Right lobe of liver (tissue), 6 donors: ENCODE data around the gene GPATCH2. TPM values are rescaled to one million over a fixed set of nuclear protein-coding genes. Genes with fewer than 3 reads are reported as not detected.
"Not testable (repeated sequence)": the region's sequence is repeated elsewhere in the genome, so short reads cannot be mapped to it uniquely, and the experiment has no call there.

Experiments
- ATAC-seq, 4 donors: fragments of 200-7000 bp; cut with Tn5 transposase; one replicate each; pipeline ENCODE4 v1.9.1; 2020; ENCODE audit warnings: mild to moderate bottlenecking in 4 of 4, moderate library complexity in 4 of 4
- DNase-seq, 3 donors: peaks; one replicate each; pipeline ENCODE4 v3.0.0-alpha.2; 2020
- H3K27ac ChIP-seq, 3 donors: fragments of 200-600 bp; one replicate each; pipeline ENCODE4 v1.8.0; 2022
- H3K27me3 ChIP-seq, 2 donors: fragments of 200-600 bp; one replicate each; pipeline ENCODE4 v1.8.0; 2022
- H3K36me3 ChIP-seq, 4 donors: fragments of 200-600 bp; sonication (generic) in 1 of 4; one replicate each; pipeline versions ENCODE4 v1.5.1 to v1.8.0; 2017 to 2022; ENCODE audit warnings: control low read depth in 1 of 4
- H3K4me1 ChIP-seq, 4 donors: fragments of 200-600 bp; sonication (generic) in 1 of 4; one replicate each; pipeline versions ENCODE4 v1.5.1 to v1.8.0; 2017 to 2022; ENCODE audit warnings: control low read depth in 1 of 4
- H3K4me3 ChIP-seq, 3 donors: fragments of 200-600 bp; one replicate each; pipeline ENCODE4 v1.8.0; 2022
- H3K9me3 ChIP-seq, 4 donors: fragments of 200-600 bp; sonication (generic) in 1 of 4; one replicate each; pipeline versions ENCODE4 v1.5.1 to v1.8.0; 2017 to 2022; ENCODE audit warnings: control low read depth in 1 of 4
- POLR2A ChIP-seq: fragments of 450-650 bp; IDR thresholded peaks from one replicate; pipeline ENCODE4 v1.6.1; 2017; ENCODE audit warnings: antibody characterized with exemption, mild to moderate bottlenecking
- WGBS: methylation state at CpG from one replicate; pipeline ENCODE4 v1.1.6; 2018; ENCODE audit warnings: low coverage, low lambda C conversion rate; ENCODE audit not compliant: insufficient coverage; ENCODE audit errors: missing lambda C conversion rate; 5-methylcytosine and 5-hydroxymethylcytosine counted together
- intact Hi-C, 2 donors: fragments of 100-400 bp; cut with DNase I; formaldehyde crosslinking; loops; one replicate each; pipeline versions ENCODE4 v1.11.2 to v1.14.1; 2022
- total RNA-seq, 6 experiments: library from RNA; depleted of rRNA in 2 of 6; stranded (reverse); fragments of >200 nt in 2 of 6; fragmentation: NEBNext Ultra II Directional in 3 of 6; extraction: Animal tissue kit (Norgen Biotek cat#: 25700) in 3 of 6; gene quantifications; one replicate each; pipeline versions ENCODE4 v1.1.0 to v1.2.4, GENCODE V29; 2016 to 2023
- TF ChIP-seq, protein P1 (sequence below), 4 donors: fragments of 200-600 bp in 3 of 4; fragments of 450-650 bp in 1 of 4; IDR thresholded peaks; one replicate each; pipeline versions ENCODE4 v1.5.1 to v1.8.0; 2016 to 2022; ENCODE audit warnings: antibody characterized with exemption in 4 of 4, mild to moderate bottlenecking in 2 of 4
- donor health status: DM: no; HTN: yes; CAD: no.
- donor health status: DM: no; HTN: no; CAD: no.
- donor health status: DM: no; HTN: no; CAD: no.
- donor health status: DM: no; HTN: yes; CAD: no.
- donor health status: DM: no; HTN: yes; CAD: no.

The GPATCH2 gene
- total RNA-seq, 6 experiments from 2014 or later, result 3.3 to 6.6 (median 4.6) TPM

DNA sequence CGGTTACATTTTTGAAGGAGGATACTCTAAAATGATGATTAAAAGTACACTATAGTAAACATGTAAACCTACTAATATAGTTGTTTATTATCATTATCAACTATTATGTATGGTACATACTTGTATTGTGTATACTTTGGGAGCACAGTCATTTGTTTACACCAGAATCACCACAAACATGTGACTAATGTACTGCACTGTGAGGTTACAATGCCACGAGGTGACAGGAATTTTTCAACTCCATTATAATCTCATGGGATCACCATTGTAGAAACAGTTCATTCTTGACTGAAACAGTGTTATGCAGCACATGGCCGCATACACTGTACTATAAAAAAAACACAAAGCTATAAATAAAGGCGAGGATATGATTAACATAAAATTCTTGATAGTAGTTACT is 44.3 kb downstream of the GPATCH2 start:
- 81% methylated on average over 4 of the region's 4 CpGs for WGBS
- no peaks in the 10 kb centered on the region for H3K36me3 ChIP-seq
- no peaks in the 10 kb centered on the region for H3K9me3 ChIP-seq
- TF ChIP-seq, protein P1, sequence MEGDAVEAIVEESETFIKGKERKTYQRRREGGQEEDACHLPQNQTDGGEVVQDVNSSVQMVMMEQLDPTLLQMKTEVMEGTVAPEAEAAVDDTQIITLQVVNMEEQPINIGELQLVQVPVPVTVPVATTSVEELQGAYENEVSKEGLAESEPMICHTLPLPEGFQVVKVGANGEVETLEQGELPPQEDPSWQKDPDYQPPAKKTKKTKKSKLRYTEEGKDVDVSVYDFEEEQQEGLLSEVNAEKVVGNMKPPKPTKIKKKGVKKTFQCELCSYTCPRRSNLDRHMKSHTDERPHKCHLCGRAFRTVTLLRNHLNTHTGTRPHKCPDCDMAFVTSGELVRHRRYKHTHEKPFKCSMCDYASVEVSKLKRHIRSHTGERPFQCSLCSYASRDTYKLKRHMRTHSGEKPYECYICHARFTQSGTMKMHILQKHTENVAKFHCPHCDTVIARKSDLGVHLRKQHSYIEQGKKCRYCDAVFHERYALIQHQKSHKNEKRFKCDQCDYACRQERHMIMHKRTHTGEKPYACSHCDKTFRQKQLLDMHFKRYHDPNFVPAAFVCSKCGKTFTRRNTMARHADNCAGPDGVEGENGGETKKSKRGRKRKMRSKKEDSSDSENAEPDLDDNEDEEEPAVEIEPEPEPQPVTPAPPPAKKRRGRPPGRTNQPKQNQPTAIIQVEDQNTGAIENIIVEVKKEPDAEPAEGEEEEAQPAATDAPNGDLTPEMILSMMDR (IDR thresholded peaks at IDR 0.05), result no peak
- TF ChIP-seq POLR2A, result no peak
- intact Hi-C loops, result no loop called here
- no peaks in the 10 kb centered on the region for H3K4me1 ChIP-seq
- ATAC-seq, result no peak
- no peak for DNase-seq
- H3K4me3 ChIP-seq, result no peak overlapping the region
- no peak overlapping the region for H3K27ac ChIP-seq
- no peaks in the 10 kb centered on the region for H3K27me3 ChIP-seq

DNA sequence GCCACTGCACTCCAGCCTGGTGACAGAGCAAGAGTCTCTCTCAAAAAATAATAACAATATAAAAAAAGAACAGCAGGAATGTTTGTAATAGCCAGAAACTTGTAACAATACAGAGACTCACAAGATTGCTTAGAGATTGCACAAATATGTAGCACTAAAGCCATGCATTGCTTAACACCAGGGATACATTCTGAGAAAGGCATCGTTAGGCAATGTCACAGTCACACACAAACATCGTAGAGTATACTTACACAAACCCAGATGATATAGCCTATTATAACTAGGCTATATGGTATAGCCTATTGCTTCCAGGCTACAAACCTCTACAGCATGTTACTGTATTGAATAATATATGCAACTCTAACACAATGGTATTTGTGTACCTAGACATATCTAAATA is 45.3 kb downstream of the GPATCH2 start:
- ATAC-seq, result no peak
- WGBS, result 80% methylated on average over 1 of the region's 2 CpGs

DNA sequence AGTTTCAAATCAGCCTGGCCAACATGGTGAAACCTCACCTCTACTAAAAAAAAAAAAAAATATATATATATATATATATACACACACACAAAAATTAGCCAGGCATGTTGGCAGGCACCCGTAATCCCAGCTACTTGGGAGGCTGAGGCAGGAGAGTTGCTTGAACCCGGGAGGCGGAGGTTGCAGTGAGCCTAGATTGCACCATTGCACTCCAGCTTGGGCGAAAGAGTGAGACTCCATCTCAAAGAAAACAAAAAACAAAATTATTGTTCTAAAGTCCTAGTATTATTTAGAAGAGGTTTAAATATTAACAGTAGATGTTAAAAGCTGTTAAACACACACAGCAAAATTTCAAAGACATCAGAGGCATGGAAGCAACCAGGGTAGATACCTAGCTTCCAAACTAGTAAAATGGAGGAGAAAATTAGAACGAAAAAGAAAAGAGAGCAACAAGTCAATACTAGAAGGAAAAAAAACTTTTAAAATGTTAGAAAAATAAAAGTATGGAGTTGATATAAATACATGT is 46.5 kb downstream of the GPATCH2 start:
- ATAC-seq, H3K9me3 ChIP-seq, DNase-seq, H3K36me3 ChIP-seq, intact Hi-C loops, H3K27me3 ChIP-seq, H3K4me3 ChIP-seq, H3K27ac ChIP-seq, H3K4me1 ChIP-seq: not testable (repeated sequence)
- WGBS, result 52% methylated on average over 4 of the region's 5 CpGs

More for the DNA sequence above, 45.3 kb downstream of the GPATCH2 start:
- Histone ChIP-seq H3K9me3 (no peaks in the 10 kb centered on the region), H3K4me1 (no peaks in the 10 kb centered on the region), H3K27ac (no peak overlapping the region), H3K4me3 (no peak overlapping the region), H3K36me3 (no peaks in the 10 kb centered on the region), H3K27me3 (no peaks in the 10 kb centered on the region)
- no peak for DNase-seq
- intact Hi-C loops, result no loop called here
- TF ChIP-seq, protein P1 (IDR thresholded peaks at IDR 0.05), result no peak
- TF ChIP-seq POLR2A, result no peak

DNA sequence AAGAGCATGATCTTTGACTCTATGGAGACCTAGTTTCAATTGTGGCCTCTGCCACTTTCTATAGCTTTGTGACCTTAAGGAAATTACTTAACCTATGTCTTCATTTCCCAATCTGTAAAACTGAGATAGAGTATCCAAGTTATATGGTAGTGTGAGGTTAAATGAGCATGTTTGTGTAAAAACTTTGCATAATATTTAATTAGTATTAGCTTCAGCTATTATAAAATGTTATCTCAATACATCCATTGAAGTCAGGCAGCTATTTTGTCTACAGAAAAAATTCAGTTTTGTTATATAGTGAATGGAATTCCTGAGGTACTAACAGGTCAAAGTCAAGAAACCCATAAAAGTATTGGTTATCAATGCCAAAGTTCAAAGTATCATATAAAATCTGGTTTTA is 53.6 kb downstream of the GPATCH2 start:
- Histone ChIP-seq H3K27ac (no peak overlapping the region), H3K4me3 (no peak overlapping the region), H3K36me3 (no peaks in the 10 kb centered on the region), H3K4me1 (peaks cover 0 to 5% (median 0%) of the 10 kb centered on the region in 4 donors), H3K9me3 (no peaks in the 10 kb centered on the region), H3K27me3 (no peaks in the 10 kb centered on the region)
- no peak for DNase-seq
- intact Hi-C loops, result no loop called here
- TF ChIP-seq, protein P1 (IDR thresholded peaks at IDR 0.05), result no peak
- no peak for TF ChIP-seq POLR2A
- no peak for ATAC-seq

DNA sequence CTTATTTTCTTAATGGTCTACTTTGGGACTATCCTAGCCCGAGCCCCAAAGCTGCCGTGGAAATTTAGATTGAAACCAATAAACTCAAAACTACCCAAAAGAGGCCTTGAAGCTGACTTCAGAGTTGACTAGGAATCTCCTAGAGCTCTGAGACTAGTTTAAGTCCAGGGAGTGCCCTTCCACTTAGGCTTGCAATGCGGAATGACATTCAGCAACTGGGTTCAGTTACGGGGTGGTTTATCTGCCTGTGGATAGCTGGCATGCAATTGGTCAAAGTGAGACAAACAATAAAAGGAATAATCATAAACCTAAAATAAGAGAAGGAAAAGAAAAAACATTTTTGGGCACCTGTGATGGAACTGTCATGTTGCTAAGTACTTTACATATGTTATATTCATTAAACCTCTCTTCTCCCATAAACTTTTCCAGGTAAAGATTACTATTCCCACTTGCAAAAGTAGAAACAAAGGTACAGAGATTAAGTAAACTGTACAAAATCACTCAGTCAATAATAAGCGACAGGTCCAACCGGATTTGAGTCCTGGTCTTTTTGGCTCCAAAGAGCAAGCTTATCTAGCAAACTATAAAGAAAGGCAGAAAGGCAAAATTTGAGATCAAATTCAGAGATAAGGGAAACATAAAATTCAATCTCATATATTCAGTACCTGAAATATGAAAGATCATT is 56.5 kb downstream of the GPATCH2 start:
- Histone ChIP-seq H3K27ac (no peak overlapping the region), H3K4me1 (peaks cover 0 to 5% (median 0%) of the 10 kb centered on the region in 4 donors), H3K9me3 (no peaks in the 10 kb centered on the region), H3K4me3 (no peak overlapping the region), H3K36me3 (no peaks in the 10 kb centered on the region), H3K27me3 (no peaks in the 10 kb centered on the region)
- ATAC-seq (peak in 3 of 4 donors; percentile 36 to 61 (median 50)), DNase-seq (no peak)
- intact Hi-C loops, result no loop called here
- TF ChIP-seq, protein P1 (IDR thresholded peaks at IDR 0.05), result no peak
- TF ChIP-seq POLR2A, result no peak
- 73% methylated on average over 6 of the region's 6 CpGs for WGBS
